Erythroblast (primary cell): ENCODE measurements around the gene HOMER1.

ENCODE experiments used
- GATA1 ChIP-seq: IDR thresholded peaks from 2 replicates; pipeline ENCODE4 v1.6.1; 2011; ENCODE audit warnings: low read depth, mild to moderate bottlenecking, control low read depth, low read length, moderate library complexity
- POLR2A ChIP-seq: IDR thresholded peaks from 2 replicates; pipeline ENCODE4 v1.6.1; 2011; ENCODE audit warnings: mild to moderate bottlenecking, low read length

GRCh38 chr5:79488058-79488457 lies 25.9 kb downstream of the HOMER1 start:
- no peak for TF ChIP-seq POLR2A
- TF ChIP-seq GATA1 = no peak
